LNCaP clone FGC (cell line): ENCODE results near the gene COX4I1.

Experiments used
- DNase-seq: peaks from one replicate; pipeline ENCODE4 v3.0.0-alpha.2; 2011; ENCODE audit warnings: low read depth
- H3K4me3 ChIP-seq: 2 replicates; pipeline ENCODE4 v1.5.1; 2011; ENCODE audit warnings: mild to moderate bottlenecking, low read depth, low read length, control low read depth
- CTCF ChIP-seq: IDR thresholded peaks from 2 replicates; pipeline ENCODE4 v1.5.1; 2012; ENCODE audit warnings: mild to moderate bottlenecking; ENCODE audit not compliant: control insufficient read depth, insufficient read depth; ENCODE audit errors: extremely low read depth

Gene COX4I1

GRCh38 chr16:85823328-85823920 lies 23.9 kb downstream of the COX4I1 start:
- TF ChIP-seq CTCF: no peak
- DNase-seq: no peak
- no peak overlapping the region for H3K4me3 ChIP-seq

- no peak overlapping the region for H3K4me3 ChIP-seq
- TF ChIP-seq CTCF: no peak
- no peak for DNase-seq
These were observed 25.0 kb downstream of the COX4I1 start for GRCh38 chr16:85824161-85825135.

- no peak for TF ChIP-seq CTCF
- H3K4me3 ChIP-seq: no peak overlapping the region
- DNase-seq: no peak
These were observed 25.8 kb downstream of the COX4I1 start for GRCh38 chr16:85825326-85825725.

- no peak for DNase-seq
- H3K4me3 ChIP-seq: no peak overlapping the region
- no peak for TF ChIP-seq CTCF
These were observed 27.3 kb downstream of the COX4I1 start for GRCh38 chr16:85826686-85827247.

GRCh38 chr16:85828166-85828565 lies 28.7 kb downstream of the COX4I1 start:
- TF ChIP-seq CTCF: no peak
- no peak for DNase-seq
- no peak overlapping the region for H3K4me3 ChIP-seq

- TF ChIP-seq CTCF: no peak
- no peak for DNase-seq
These were observed 29.8 kb downstream of the COX4I1 start for GRCh38 chr16:85829171-85829719.

More at GRCh38 chr16:85829171-85829719, 29.8 kb downstream of the COX4I1 start:
- H3K4me3 ChIP-seq: no peak overlapping the region
